Effector memory CD4-positive, alpha-beta T cell (primary cell): ENCODE measurements around the gene MLLT3.
"Not testable (repeated sequence)": the region's sequence is repeated elsewhere in the genome, so short reads cannot be mapped to it uniquely, and the experiment has no call there.

Experiments used
- DNase-seq, 3 donors: peaks; one replicate each; pipeline ENCODE4 v3.0.0-alpha.2; 2020
- H3K27ac ChIP-seq: 2 replicates; pipeline ENCODE4 v1.7.0; 2013; ENCODE audit warnings: mild to moderate bottlenecking, low read length, moderate library complexity; ENCODE audit not compliant: insufficient read depth, poor library complexity, severe bottlenecking
- H3K27me3 ChIP-seq: replicated peaks from 2 replicates; pipeline ENCODE4 v1.7.0; 2013; ENCODE audit warnings: mild to moderate bottlenecking, low read length; ENCODE audit not compliant: insufficient read depth, control insufficient read depth, poor library complexity, severe bottlenecking
- H3K36me3 ChIP-seq: 2 replicates; pipeline ENCODE4 v1.7.0; 2013; ENCODE audit warnings: mild to moderate bottlenecking, low read length, moderate library complexity; ENCODE audit not compliant: control insufficient read depth, insufficient read depth
- H3K4me1 ChIP-seq: 2 replicates; pipeline ENCODE4 v1.7.0; 2013; ENCODE audit warnings: low read length, mild to moderate bottlenecking; ENCODE audit not compliant: control insufficient read depth, insufficient read depth, poor library complexity, severe bottlenecking
- H3K4me3 ChIP-seq: 2 replicates; pipeline ENCODE4 v1.7.0; 2013; ENCODE audit warnings: low read length, low read depth, mild to moderate bottlenecking; ENCODE audit not compliant: insufficient read depth, poor library complexity, severe bottlenecking
- H3K9me3 ChIP-seq: 2 replicates; pipeline ENCODE4 v1.7.0; 2013; ENCODE audit warnings: mild to moderate bottlenecking, low read length, moderate library complexity; ENCODE audit not compliant: control insufficient read depth
- total RNA-seq, 3 donors: gene quantifications; one replicate each; lab custom pipeline; 2026; lab: John Stamatoyannopoulos, UW

The MLLT3 gene
- total RNA-seq = 57.4 to 95.6 (median 71.3) reads per million in 3 donors

DNA sequence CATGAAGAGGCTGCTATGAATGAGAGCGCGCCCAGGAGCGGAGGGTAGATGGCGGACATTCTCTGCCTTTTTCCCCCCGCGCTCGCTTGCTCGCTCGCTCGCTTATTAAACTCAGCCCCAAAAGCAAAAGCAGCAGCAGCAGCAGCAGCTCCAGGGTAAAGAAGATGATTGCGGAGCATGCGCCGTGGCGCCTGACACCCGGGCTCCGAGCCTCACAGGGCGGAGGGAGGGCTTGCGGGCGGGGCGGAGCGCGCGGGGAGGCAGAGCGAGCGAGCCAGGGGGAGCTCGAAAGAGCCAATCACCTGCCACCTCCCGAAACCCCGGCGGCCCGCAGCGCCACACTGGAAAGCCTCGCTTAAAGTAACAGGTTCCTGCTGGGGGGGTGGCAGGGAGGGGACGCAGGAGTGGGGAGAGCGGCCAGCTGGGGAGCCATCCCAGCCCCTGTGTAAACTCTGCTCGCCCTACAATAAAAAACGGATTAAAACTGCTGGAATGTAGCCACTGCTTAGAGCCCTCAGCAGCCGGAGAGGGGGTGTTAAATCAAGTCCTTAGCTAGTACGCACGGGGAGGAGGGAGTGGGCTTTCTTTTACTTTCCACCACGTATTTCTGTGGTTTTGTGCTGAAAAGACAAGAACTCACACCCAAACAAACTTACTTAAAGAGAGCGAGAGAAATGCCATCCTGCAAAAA, at the start of gene MLLT3:
Gene MLLT3, minus strand, starts transcription at position 170 of the 691 bp plus-strand sequence.
- no peaks in the 10 kb centered on the region for H3K9me3 ChIP-seq

DNA sequence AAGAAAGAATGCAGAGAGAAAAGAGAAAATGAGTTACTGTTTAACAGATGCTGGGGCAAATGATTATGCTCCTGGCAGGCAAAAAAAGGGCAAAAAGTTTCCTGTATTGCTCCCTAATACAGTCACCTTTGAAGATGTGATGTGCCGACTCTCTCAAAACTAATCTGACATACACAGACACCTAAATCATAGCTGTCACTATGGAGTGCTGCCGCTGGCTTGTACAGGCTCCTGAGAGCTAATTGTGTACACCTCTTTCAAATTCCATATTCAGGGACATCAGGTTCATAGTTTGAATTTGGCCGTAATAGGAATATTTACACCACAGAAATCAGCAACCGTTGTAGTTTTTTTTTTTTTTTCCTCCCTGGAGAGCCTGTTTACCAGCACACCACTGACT, 49.3 kb upstream of the MLLT3 start:
- no peaks in the 10 kb centered on the region for H3K27me3 ChIP-seq

More for the DNA sequence above, at the start of gene MLLT3:
- peak; percentile 94 for DNase-seq
- Histone ChIP-seq H3K27ac (peak within 1 kb of the TSS; percentile 82), H3K27me3 (no peaks in the 10 kb centered on the region), H3K4me3 (peak within 1 kb of the TSS; percentile 83), H3K4me1 (peaks cover 18% of the 10 kb centered on the region), H3K36me3 (no peaks in the 10 kb centered on the region)

DNA sequence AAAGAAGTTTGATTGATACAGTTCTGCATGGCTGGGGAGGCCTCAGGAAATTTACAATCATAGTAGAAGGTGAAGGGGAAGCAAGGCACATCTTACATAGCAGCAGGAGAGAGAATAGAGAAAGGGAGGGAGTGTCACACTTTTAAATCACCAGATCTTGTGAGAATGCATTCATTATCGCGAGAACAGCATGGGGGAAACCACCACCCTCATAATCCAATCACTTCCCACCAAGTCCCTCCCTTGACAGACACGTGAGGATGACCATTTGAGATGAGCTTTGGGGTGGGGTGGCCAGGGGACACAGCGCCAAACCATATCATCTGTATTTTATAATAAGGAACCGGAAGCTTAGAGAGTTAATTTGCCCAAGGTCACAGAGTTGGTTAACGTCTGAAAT, 48.1 kb upstream of the MLLT3 start:
- Histone ChIP-seq H3K27ac (no peak overlapping the region), H3K9me3 (no peaks in the 10 kb centered on the region), H3K36me3 (no peaks in the 10 kb centered on the region), H3K4me1 (no peaks in the 10 kb centered on the region), H3K4me3 (no peak overlapping the region), H3K27me3 (no peaks in the 10 kb centered on the region)
- no peak for DNase-seq

More for the DNA sequence above, 49.3 kb upstream of the MLLT3 start:
- no peaks in the 10 kb centered on the region for H3K9me3 ChIP-seq
- no peak for DNase-seq
- H3K4me1 ChIP-seq = no peaks in the 10 kb centered on the region
- H3K36me3 ChIP-seq = no peaks in the 10 kb centered on the region
- no peak overlapping the region for H3K27ac ChIP-seq
- H3K4me3 ChIP-seq = no peak overlapping the region

DNA sequence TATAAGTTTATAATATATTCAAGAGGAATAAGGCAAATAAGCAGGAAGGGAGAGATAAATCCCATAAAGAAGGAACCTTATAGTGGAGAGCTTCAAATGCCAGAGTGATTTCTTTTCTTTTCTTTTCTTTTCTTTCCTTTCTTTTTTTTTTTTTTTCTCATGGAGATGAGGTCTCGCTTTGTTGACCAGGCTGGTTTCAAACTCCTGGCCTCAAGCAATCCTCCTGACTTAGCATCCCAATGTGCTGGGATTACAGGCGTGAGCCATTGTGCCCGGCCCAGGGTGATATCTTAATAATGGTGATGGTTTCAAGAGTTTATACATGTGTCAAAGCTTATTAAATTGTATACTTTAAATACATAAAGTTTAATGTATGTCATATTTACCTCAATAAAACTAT, 42.2 kb upstream of the MLLT3 start:
- Histone ChIP-seq H3K36me3 (no peaks in the 10 kb centered on the region), H3K27me3 (no peaks in the 10 kb centered on the region), H3K27ac (no peak overlapping the region), H3K4me1 (no peaks in the 10 kb centered on the region), H3K4me3 (no peak overlapping the region), H3K9me3 (no peaks in the 10 kb centered on the region)
- DNase-seq = no peak

DNA sequence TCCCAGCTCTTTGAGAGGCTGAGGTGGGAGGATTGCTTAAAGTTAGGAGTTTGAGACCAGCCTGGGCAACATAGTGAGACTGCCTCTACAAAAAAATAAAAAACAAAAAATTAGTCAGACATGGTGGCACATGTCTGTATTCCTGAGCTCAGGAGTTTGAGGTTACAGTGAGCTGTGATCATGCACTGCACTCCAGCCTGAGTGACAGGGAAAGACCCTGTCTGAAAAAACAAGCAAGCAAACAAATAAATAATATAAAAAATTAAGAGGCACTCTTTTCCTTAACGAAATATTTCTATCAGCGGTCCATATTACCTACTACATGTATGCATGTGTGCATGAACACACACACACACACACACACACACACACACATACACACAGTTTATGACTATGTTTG, 40.8 kb upstream of the MLLT3 start:
- no peak overlapping the region for H3K4me3 ChIP-seq
- H3K27ac ChIP-seq = no peak overlapping the region
- no peaks in the 10 kb centered on the region for H3K4me1 ChIP-seq
- H3K27me3 ChIP-seq = no peaks in the 10 kb centered on the region
- no peaks in the 10 kb centered on the region for H3K36me3 ChIP-seq
- no peaks in the 10 kb centered on the region for H3K9me3 ChIP-seq
- no peak for DNase-seq

DNA sequence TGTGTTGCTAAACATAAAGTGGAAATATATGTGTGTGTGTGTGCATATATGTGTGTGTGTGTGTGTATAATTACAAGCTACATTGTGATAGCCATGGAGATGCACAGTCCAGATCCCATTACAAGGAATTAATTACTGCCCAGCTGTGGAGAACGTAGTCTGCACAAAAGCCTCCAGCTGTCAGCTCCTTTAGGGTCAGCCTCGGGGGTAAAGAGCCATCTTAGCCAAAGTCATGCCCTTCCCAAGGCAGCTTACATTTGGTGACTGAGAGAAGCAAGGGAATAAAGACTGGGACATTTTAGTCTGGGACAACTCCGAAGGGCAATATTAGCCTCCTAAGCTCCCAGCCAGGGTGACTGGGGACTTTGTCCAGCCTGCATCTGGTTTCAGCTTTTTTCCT, 39.9 kb upstream of the MLLT3 start:
- DNase-seq = no peak
- H3K27me3 ChIP-seq = no peaks in the 10 kb centered on the region
- H3K27ac ChIP-seq = no peak overlapping the region
- no peak overlapping the region for H3K4me3 ChIP-seq
- H3K36me3 ChIP-seq = no peaks in the 10 kb centered on the region
- H3K9me3 ChIP-seq = no peaks in the 10 kb centered on the region
- H3K4me1 ChIP-seq = no peaks in the 10 kb centered on the region

DNA sequence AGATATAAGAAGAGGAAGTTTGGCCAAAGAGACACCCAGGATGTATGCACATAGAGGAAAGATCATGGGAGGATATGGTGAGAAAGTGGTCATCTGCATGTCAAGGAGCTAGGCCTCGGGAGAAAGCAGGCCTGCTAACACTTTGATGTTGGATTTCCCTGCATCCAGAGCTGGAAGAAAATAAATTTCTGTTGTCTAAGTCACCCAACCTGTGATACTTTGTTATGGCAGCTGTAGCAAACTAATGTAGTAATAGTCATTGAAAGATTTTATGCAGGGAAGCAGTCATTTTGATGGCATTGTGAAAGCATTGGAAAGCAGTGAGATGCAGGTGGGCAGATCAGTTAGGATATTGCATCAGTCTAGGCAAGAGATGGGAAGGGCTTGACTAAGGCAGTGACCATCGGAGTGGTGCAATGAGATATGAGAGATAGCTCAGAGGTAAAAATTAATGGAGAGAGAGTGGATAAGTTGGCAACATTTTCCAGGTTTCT, 37.2 kb upstream of the MLLT3 start:
- DNase-seq = no peak
- H3K4me1 ChIP-seq = no peaks in the 10 kb centered on the region
- H3K27ac ChIP-seq = no peak overlapping the region
- H3K9me3 ChIP-seq = no peaks in the 10 kb centered on the region
- no peaks in the 10 kb centered on the region for H3K27me3 ChIP-seq
- H3K4me3 ChIP-seq = no peak overlapping the region
- H3K36me3 ChIP-seq = no peaks in the 10 kb centered on the region

DNA sequence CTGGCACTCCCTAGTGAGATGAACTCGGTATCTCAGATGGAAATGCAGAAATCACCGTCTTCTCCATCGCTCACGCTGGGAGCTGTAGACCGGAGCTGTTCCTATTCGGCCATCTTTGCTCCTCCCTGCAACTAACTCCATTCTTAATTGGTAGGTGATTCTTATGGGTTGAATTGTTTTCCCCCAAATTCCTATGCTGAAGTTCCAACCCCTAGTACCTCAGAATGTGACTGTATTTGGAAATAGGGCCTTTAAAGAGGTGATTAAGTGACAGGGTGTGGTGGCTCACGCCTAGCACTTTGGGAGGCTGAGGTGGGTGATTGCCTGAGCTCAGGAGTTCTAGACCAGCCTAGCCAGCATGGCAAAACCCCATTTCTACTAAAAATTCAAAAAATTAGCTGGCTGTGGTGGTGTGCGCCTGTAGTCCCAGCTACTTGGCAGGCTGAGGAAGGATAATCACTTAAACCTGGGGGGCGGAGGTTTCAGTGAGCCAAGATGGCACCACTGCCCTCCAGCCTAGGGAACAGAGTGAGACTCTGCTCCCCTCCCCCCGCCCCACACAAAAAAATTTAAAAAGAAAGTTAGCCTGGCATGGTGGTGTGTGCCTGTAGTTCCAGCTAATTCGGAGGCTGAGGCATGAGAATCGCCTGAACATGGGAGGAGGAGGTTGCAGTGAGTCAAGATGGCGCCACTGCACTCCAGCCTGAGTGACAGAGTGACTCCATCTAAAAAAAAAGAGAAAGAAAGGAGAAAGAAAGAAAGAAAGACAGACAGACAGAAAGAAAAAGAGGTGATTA, 36.6 kb upstream of the MLLT3 start:
- Histone ChIP-seq H3K27me3 (no peaks in the 10 kb centered on the region), H3K4me1 (no peaks in the 10 kb centered on the region), H3K4me3 (peak overlapping the region; percentile 41), H3K9me3 (no peaks in the 10 kb centered on the region), H3K36me3 (no peaks in the 10 kb centered on the region), H3K27ac (peak overlapping the region; percentile 25)
- no peak for DNase-seq

DNA sequence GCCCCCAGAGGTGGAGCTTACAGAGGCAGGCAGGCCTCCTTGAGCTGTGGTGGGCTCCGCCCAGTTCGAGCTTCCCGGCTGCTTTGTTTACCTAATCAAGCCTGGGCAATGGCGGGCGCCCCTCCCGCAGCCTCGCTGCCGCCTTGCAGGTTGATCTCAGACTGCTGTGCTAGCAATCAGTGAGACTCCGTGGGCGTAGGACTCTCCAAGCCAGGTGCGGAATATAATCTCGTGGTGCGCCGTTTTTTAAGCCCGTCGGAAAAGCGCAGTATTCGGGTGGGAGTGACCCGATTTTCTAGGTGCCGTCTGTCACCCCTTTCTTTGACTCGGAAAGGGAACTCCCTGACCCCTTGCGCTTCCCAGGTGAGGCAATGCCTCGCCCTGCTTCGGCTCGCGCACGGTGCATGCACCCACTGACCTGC, 36.0 kb upstream of the MLLT3 start:
- H3K36me3 ChIP-seq, H3K9me3 ChIP-seq, H3K27me3 ChIP-seq, H3K4me1 ChIP-seq: not testable (repeated sequence)
- DNase-seq = peak; percentile 27 to 53 (median 35)
- peak overlapping the region; percentile 41 for H3K4me3 ChIP-seq
- peak overlapping the region; percentile 25 for H3K27ac ChIP-seq

DNA sequence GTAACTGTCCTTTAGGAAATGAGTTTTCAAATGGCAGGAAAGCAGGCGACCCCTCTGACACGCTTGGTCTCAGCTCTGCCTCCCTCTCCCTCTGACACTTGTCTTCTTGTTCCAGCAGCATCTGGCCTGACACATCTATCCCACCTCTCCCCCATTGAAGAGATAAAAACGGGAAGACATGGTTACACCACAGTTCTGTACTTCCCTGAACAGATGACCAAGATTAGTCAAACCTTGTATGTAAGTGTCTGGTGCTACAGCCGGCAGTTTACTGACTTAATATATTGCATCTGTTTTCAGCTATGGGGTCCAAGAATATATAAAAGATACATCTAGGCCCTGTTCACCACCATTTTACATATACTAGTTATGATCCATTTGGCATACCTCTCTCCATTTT, 29.6 kb upstream of the MLLT3 start:
- Histone ChIP-seq H3K27ac (no peak overlapping the region), H3K9me3 (no peaks in the 10 kb centered on the region), H3K4me1 (no peaks in the 10 kb centered on the region), H3K36me3 (no peaks in the 10 kb centered on the region), H3K27me3 (no peaks in the 10 kb centered on the region), H3K4me3 (no peak overlapping the region)
- no peak for DNase-seq
